Thyroid gland (tissue), 4 donors: ENCODE data around the gene HMGN5. TPM values are rescaled to one million over a fixed set of nuclear protein-coding genes. Genes with fewer than 3 reads are reported as not detected.

Experiments used
- DNase-seq, 2 donors: peaks; one replicate each; pipeline ENCODE4 v3.0.0-alpha.2; 2019
- H3K27ac ChIP-seq, 3 donors: fragments of 200-600 bp; sonication (generic); 1 replicate in 2 of 3; 2 replicates in 1 of 3; pipeline ENCODE4 v1.5.1; 2016 to 2019; ENCODE audit warnings: mild to moderate bottlenecking in 1 of 3, moderate library complexity in 1 of 3
- H3K27me3 ChIP-seq: fragments of 200-600 bp; sonication (generic); one replicate; pipeline ENCODE4 v1.5.1; 2019
- H3K36me3 ChIP-seq, 2 donors: fragments of 200-600 bp; sonication (generic); one replicate each; pipeline ENCODE4 v1.5.1; 2016 to 2019
- H3K4me1 ChIP-seq, 2 donors: fragments of 200-600 bp; sonication (generic); one replicate each; pipeline ENCODE4 v1.5.1; 2017 to 2019
- H3K4me3 ChIP-seq, 3 donors: fragments of 200-600 bp; sonication (generic); replicated peaks in 1 of 3; 1 replicate in 2 of 3; 2 replicates in 1 of 3; pipeline ENCODE4 v1.5.1; 2016; ENCODE audit warnings: mild to moderate bottlenecking in 1 of 3
- H3K9me3 ChIP-seq: fragments of 200-600 bp; sonication (generic); one replicate; pipeline ENCODE4 v1.5.1; 2017
- POLR2A ChIP-seq, 2 donors: fragments of 450-650 bp; IDR thresholded peaks; one replicate each; pipeline ENCODE4 v1.6.1; 2017; ENCODE audit warnings: antibody characterized with exemption in 2 of 2, mild to moderate bottlenecking in 2 of 2, moderate library complexity in 1 of 2
- WGBS, 2 donors: methylation state at CpG; one replicate each; pipeline ENCODE4 v1.1.5; 2017; 5-methylcytosine and 5-hydroxymethylcytosine counted together
- intact Hi-C: fragments of 100-400 bp; cut with DNase I; formaldehyde crosslinking; loops from one replicate; pipeline ENCODE4 v1.15.1; 2023
- total RNA-seq, 4 donors: library from RNA; depleted of rRNA; stranded (reverse); fragments of >200 nt; gene quantifications; one replicate each; pipeline ENCODE4 v1.2.3, GENCODE V29; 2016
- TF ChIP-seq, protein P1 (sequence below), 6 experiments: fragments of 200-600 bp in 3 of 6; fragments of 450-650 bp in 3 of 6; sonication (generic) in 3 of 6; IDR thresholded peaks; one replicate each; pipeline ENCODE4 v1.5.1; 2016 to 2019; ENCODE audit warnings: antibody characterized with exemption in 6 of 6, mild to moderate bottlenecking in 2 of 6, inconsistent platforms in 1 of 6, moderate library complexity in 1 of 6

HMGN5 gene
- total RNA-seq, 4 donors from 2014 or later = 3.1 to 11.5 (median 8.4) TPM

GRCh38 chrX:81202456-81202819 lies 725 bp upstream of the HMGN5 start:
- Histone ChIP-seq H3K9me3 (no peaks in the 10 kb centered on the region), H3K36me3 (no peaks in the 10 kb centered on the region), H3K4me3 (peak overlapping the region in 2 of 3 donors; percentile 29 to 39), H3K27ac (peak overlapping the region; percentile 46 to 76 (median 61)), H3K4me1 (peaks cover 0 to 4% of the 10 kb centered on the region in 2 donors), H3K27me3 (no peaks in the 10 kb centered on the region)
- intact Hi-C loops = no loop called here
- no peak for DNase-seq
- no peak for TF ChIP-seq POLR2A (IDR thresholded peaks at IDR 0.05)
- TF ChIP-seq, protein P1, sequence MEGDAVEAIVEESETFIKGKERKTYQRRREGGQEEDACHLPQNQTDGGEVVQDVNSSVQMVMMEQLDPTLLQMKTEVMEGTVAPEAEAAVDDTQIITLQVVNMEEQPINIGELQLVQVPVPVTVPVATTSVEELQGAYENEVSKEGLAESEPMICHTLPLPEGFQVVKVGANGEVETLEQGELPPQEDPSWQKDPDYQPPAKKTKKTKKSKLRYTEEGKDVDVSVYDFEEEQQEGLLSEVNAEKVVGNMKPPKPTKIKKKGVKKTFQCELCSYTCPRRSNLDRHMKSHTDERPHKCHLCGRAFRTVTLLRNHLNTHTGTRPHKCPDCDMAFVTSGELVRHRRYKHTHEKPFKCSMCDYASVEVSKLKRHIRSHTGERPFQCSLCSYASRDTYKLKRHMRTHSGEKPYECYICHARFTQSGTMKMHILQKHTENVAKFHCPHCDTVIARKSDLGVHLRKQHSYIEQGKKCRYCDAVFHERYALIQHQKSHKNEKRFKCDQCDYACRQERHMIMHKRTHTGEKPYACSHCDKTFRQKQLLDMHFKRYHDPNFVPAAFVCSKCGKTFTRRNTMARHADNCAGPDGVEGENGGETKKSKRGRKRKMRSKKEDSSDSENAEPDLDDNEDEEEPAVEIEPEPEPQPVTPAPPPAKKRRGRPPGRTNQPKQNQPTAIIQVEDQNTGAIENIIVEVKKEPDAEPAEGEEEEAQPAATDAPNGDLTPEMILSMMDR (IDR thresholded peaks at IDR 0.05) = no peak
- 0 to 1% methylated on average over 8 of the region's 8 CpGs for WGBS, 2 donors

GRCh38 chrX:81201071-81201470 lies 642 bp downstream of the HMGN5 start:
- DNase-seq = no peak
- H3K36me3 ChIP-seq = no peaks in the 10 kb centered on the region
- no peaks in the 10 kb centered on the region for H3K9me3 ChIP-seq
- H3K27ac ChIP-seq = peak overlapping the region; percentile 46 to 76 (median 61)
- intact Hi-C loops = no loop called here
- H3K4me3 ChIP-seq = peak overlapping the region in 2 of 3 donors; percentile 29 to 39
- WGBS, 2 donors = 14 to 24% methylated on average over 1 of the region's 1 CpG
- H3K4me1 ChIP-seq = peaks cover 0 to 4% of the 10 kb centered on the region in 2 donors
- TF ChIP-seq, protein P1 (IDR thresholded peaks at IDR 0.05) = no peak
- TF ChIP-seq POLR2A (IDR thresholded peaks at IDR 0.05) = no peak
- no peaks in the 10 kb centered on the region for H3K27me3 ChIP-seq

GRCh38 chrX:81195712-81196111 lies 6.0 kb downstream of the HMGN5 start:
- H3K9me3 ChIP-seq = no peaks in the 10 kb centered on the region
- intact Hi-C loops = no loop called here
- no peaks in the 10 kb centered on the region for H3K36me3 ChIP-seq
- WGBS, 2 donors = 0 to 14% methylated on average over 5 of the region's 5 CpGs
- H3K4me1 ChIP-seq = no peaks in the 10 kb centered on the region
- peak; percentile 22 to 45 for DNase-seq
- no peak overlapping the region for H3K27ac ChIP-seq
- no peak overlapping the region for H3K4me3 ChIP-seq
- TF ChIP-seq, protein P1 (IDR thresholded peaks at IDR 0.05) = peak in 5 of 6 experiments; percentile 24 to 51 (median 38)
- no peak for TF ChIP-seq POLR2A (IDR thresholded peaks at IDR 0.05)
- no peaks in the 10 kb centered on the region for H3K27me3 ChIP-seq

- no peaks in the 10 kb centered on the region for H3K36me3 ChIP-seq
- H3K27me3 ChIP-seq = no peaks in the 10 kb centered on the region
- no peak for DNase-seq
- no peak overlapping the region for H3K4me3 ChIP-seq
- no peak overlapping the region for H3K27ac ChIP-seq
- no peaks in the 10 kb centered on the region for H3K9me3 ChIP-seq
- intact Hi-C loops = no loop called here
- H3K4me1 ChIP-seq = no peaks in the 10 kb centered on the region
- TF ChIP-seq POLR2A (IDR thresholded peaks at IDR 0.05) = no peak
- TF ChIP-seq, protein P1 (IDR thresholded peaks at IDR 0.05) = no peak
- WGBS, 2 donors = 89 to 90% methylated on average over 2 of the region's 2 CpGs
These were observed 6.5 kb downstream of the HMGN5 start for GRCh38 chrX:81195259-81195658.

DNA sequence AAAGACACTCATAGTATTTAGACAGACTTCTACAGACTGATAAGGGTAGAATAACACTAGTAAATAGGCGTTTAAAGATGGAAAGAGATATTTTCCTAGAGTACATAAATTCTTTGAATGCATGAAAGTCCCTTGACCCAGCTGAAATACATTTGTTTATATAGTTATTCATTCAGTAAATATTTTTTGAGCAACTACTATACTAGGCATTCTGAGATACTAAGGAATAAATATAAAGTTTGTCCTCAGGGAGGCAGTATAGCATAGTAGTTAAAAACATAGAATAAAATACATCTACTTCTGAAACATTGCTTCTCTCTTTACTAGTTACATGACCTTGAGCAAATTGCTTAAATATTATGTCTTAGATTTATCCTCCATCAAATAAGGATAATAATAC lies 27.4 kb downstream of the HMGN5 start:
- TF ChIP-seq, protein P1 (IDR thresholded peaks at IDR 0.05) = peak in 3 of 6 experiments; percentile 24 to 46 (median 29)
- TF ChIP-seq POLR2A (IDR thresholded peaks at IDR 0.05) = no peak
- WGBS, 2 donors = 27 to 56% methylated on average over 1 of the region's 1 CpG
- no peak overlapping the region for H3K4me3 ChIP-seq
- no peak for DNase-seq
- H3K27me3 ChIP-seq = no peaks in the 10 kb centered on the region
- no peaks in the 10 kb centered on the region for H3K9me3 ChIP-seq
- no peaks in the 10 kb centered on the region for H3K36me3 ChIP-seq
- H3K4me1 ChIP-seq = no peaks in the 10 kb centered on the region
- intact Hi-C loops = no loop called here
- no peak overlapping the region for H3K27ac ChIP-seq
